Neuronal stem cell (in vitro differentiated cells): ENCODE measurements around the gene TCTN2.

Source experiments
- DNase-seq: peaks from one replicate; pipeline ENCODE4 v3.0.0-alpha.2; 2013; ENCODE audit warnings: low spot score
- H2AFZ ChIP-seq: one replicate; pipeline ENCODE4 v1.6.1; 2013; ENCODE audit warnings: mild to moderate bottlenecking, low read length, inconsistent platforms
- H2AK5ac ChIP-seq: 2 replicates; pipeline ENCODE4 v1.6.1; 2013; ENCODE audit warnings: low read depth, mild to moderate bottlenecking, inconsistent platforms, low read length, moderate library complexity, mixed read lengths
- H2BK120ac ChIP-seq: 2 replicates; pipeline ENCODE4 v1.6.1; 2013; ENCODE audit warnings: low read depth, mild to moderate bottlenecking, inconsistent platforms, low read length, moderate library complexity, mixed read lengths
- H2BK12ac ChIP-seq: one replicate; pipeline ENCODE4 v1.6.1; 2013; ENCODE audit warnings: low read length, inconsistent platforms
- H2BK15ac ChIP-seq: 2 replicates; pipeline ENCODE4 v1.6.1; 2013; ENCODE audit warnings: mild to moderate bottlenecking, low read length, inconsistent platforms, mixed read lengths
- H2BK5ac ChIP-seq: one replicate; pipeline ENCODE4 v1.6.1; 2013; ENCODE audit warnings: inconsistent platforms, mild to moderate bottlenecking, low read length, moderate library complexity
- H3K14ac ChIP-seq: one replicate; pipeline ENCODE4 v1.6.1; 2013; ENCODE audit warnings: low read length, inconsistent platforms
- H3K18ac ChIP-seq: 2 replicates; pipeline ENCODE4 v1.6.1; 2013; ENCODE audit warnings: low read length, inconsistent platforms
- H3K23ac ChIP-seq: 2 replicates; pipeline ENCODE4 v1.6.1; 2013; ENCODE audit warnings: low read depth, mild to moderate bottlenecking, mixed read lengths, low read length, inconsistent platforms; ENCODE audit not compliant: poor library complexity
- H3K27ac ChIP-seq: replicated peaks from 3 replicates; pipeline ENCODE4 v1.5.1; 2013; ENCODE audit warnings: low read length, inconsistent platforms
- H3K27me3 ChIP-seq, 3 experiments: 2 replicates each; pipeline ENCODE4 v1.6.1; 2013; ENCODE audit warnings: low read length in 3 of 3, mild to moderate bottlenecking in 2 of 3, inconsistent platforms in 1 of 3, low read depth in 1 of 3, mixed read lengths in 1 of 3, moderate library complexity in 1 of 3; ENCODE audit not compliant: control insufficient read depth in 3 of 3, insufficient read depth in 3 of 3
- H3K36me3 ChIP-seq, 2 donors: replicated peaks in 1 of 2; 2 replicates each; pipeline ENCODE4 v1.6.1; 2013; ENCODE audit warnings: low read length in 2 of 2; ENCODE audit not compliant: control insufficient read depth in 2 of 2, insufficient read depth in 2 of 2
- H3K4ac ChIP-seq: 2 replicates; pipeline ENCODE4 v1.6.1; 2013; ENCODE audit warnings: inconsistent platforms, mild to moderate bottlenecking, low read length, moderate library complexity
- H3K4me1 ChIP-seq, 2 donors: 1 replicate in 1 of 2; 2 replicates in 1 of 2; pipeline ENCODE4 v1.6.1; 2013; ENCODE audit warnings: low read length in 2 of 2, low read depth in 1 of 2; ENCODE audit not compliant: control insufficient read depth in 2 of 2, insufficient read depth in 1 of 2
- H3K4me2 ChIP-seq: one replicate; pipeline ENCODE4 v1.6.1; 2013; ENCODE audit warnings: mild to moderate bottlenecking, low read length, inconsistent platforms; ENCODE audit not compliant: insufficient read depth, poor library complexity, severe bottlenecking
- H3K4me3 ChIP-seq, 2 donors: 2 replicates each; pipeline ENCODE4 v1.5.1; 2013; ENCODE audit warnings: low read length in 2 of 2, mild to moderate bottlenecking in 2 of 2, inconsistent platforms in 1 of 2, moderate library complexity in 1 of 2
- H3K79me1 ChIP-seq: one replicate; pipeline ENCODE4 v1.6.1; 2013; ENCODE audit warnings: low read depth, mild to moderate bottlenecking, inconsistent platforms, low read length, moderate library complexity
- H3K9ac ChIP-seq: one replicate; pipeline ENCODE4 v1.6.1; 2013; ENCODE audit warnings: mild to moderate bottlenecking, low read depth, low read length, inconsistent platforms; ENCODE audit not compliant: poor library complexity
- H3K9me3 ChIP-seq, 2 donors: replicated peaks in 1 of 2; 2 replicates each; pipeline versions ENCODE3 to v1.6.1; 2013; ENCODE audit warnings: low read length in 2 of 2, mild to moderate bottlenecking in 2 of 2, inconsistent platforms in 1 of 2, low read depth in 1 of 2, mixed read lengths in 1 of 2, moderate library complexity in 1 of 2; ENCODE audit not compliant: control insufficient read depth in 2 of 2, insufficient read depth in 1 of 2
- H4K8ac ChIP-seq: one replicate; pipeline ENCODE4 v1.6.1; 2013; ENCODE audit warnings: low read depth, mild to moderate bottlenecking, inconsistent platforms, low read length, moderate library complexity
- H4K91ac ChIP-seq: one replicate; pipeline ENCODE4 v1.6.1; 2013; ENCODE audit warnings: low read length, low read depth, mild to moderate bottlenecking, inconsistent platforms; ENCODE audit not compliant: poor library complexity
- WGBS, 2 donors: extraction: QIAGEN DNeasy Blood & Tissue Kit; methylation state at CpG; one replicate each; pipeline ENCODE4 v1.1.7; 2013; ENCODE audit warnings: missing lambda C conversion rate in 2 of 2, mixed read lengths in 1 of 2; ENCODE audit not compliant: insufficient read length in 2 of 2, insufficient replicate concordance in 1 of 2; ENCODE audit errors: extremely low coverage in 2 of 2; 5-methylcytosine and 5-hydroxymethylcytosine counted together

The TCTN2 gene

GRCh38 chr12:123743002-123743401 is 72.1 kb downstream of the TCTN2 start:
- peaks cover 35 to 93% of the 10 kb centered on the region in 2 donors for H3K36me3 ChIP-seq
- DNase-seq: no peak
- WGBS, 2 donors: no CpG with 5 or more reads among the region's 10 CpGs

GRCh38 chr12:123744836-123745235 is 73.9 kb downstream of the TCTN2 start:
- H3K9ac ChIP-seq: no peak overlapping the region
- H3K79me1 ChIP-seq: peaks cover 3% of the 10 kb centered on the region
- no peak overlapping the region for H2BK5ac ChIP-seq
- H3K4me3 ChIP-seq: peak overlapping the region in 1 of 2 donors; percentile 14
- peak overlapping the region; percentile 38 for H3K23ac ChIP-seq
- H3K4me2 ChIP-seq: no peak overlapping the region
- no peak overlapping the region for H2BK15ac ChIP-seq
- no peak overlapping the region for H2BK120ac ChIP-seq
- H2AK5ac ChIP-seq: no peak overlapping the region
- H3K9me3 ChIP-seq: peaks cover 0 to 3% of the 10 kb centered on the region in 2 donors
- no peaks in the 10 kb centered on the region for H3K27me3 ChIP-seq
- WGBS, 2 donors: no CpG with 5 or more reads among the region's 12 CpGs
- DNase-seq: no peak
- H3K27ac ChIP-seq: no peak overlapping the region
- H4K91ac ChIP-seq: no peak overlapping the region
- no peaks in the 10 kb centered on the region for H3K4me1 ChIP-seq
- peaks cover 38 to 94% of the 10 kb centered on the region in 2 donors for H3K36me3 ChIP-seq
- H3K14ac ChIP-seq: no peak overlapping the region
- H4K8ac ChIP-seq: no peak overlapping the region
- no peak overlapping the region for H3K4ac ChIP-seq
- no peak overlapping the region for H2AFZ ChIP-seq
- no peak overlapping the region for H2BK12ac ChIP-seq
- H3K18ac ChIP-seq: no peak overlapping the region

More at GRCh38 chr12:123743002-123743401, 72.1 kb downstream of the TCTN2 start:
- H3K9ac ChIP-seq: no peak overlapping the region
- H2AK5ac ChIP-seq: no peak overlapping the region
- no peak overlapping the region for H4K8ac ChIP-seq
- no peak overlapping the region for H2BK120ac ChIP-seq
- no peaks in the 10 kb centered on the region for H3K4me1 ChIP-seq
- no peak overlapping the region for H2BK12ac ChIP-seq
- no peak overlapping the region for H3K27ac ChIP-seq
- H3K4ac ChIP-seq: no peak overlapping the region
- H3K4me2 ChIP-seq: no peak overlapping the region
- H4K91ac ChIP-seq: no peak overlapping the region
- H3K23ac ChIP-seq: no peak overlapping the region
- peaks cover 0 to 4% of the 10 kb centered on the region in 2 donors for H3K9me3 ChIP-seq
- no peaks in the 10 kb centered on the region for H3K27me3 ChIP-seq
- H3K79me1 ChIP-seq: peaks cover 3% of the 10 kb centered on the region
- no peak overlapping the region for H3K4me3 ChIP-seq
- no peak overlapping the region for H3K18ac ChIP-seq
- H3K14ac ChIP-seq: no peak overlapping the region
- H2AFZ ChIP-seq: no peak overlapping the region
- no peak overlapping the region for H2BK15ac ChIP-seq
- H2BK5ac ChIP-seq: no peak overlapping the region

GRCh38 chr12:123747309-123747708 is 76.4 kb downstream of the TCTN2 start:
- Histone ChIP-seq H2BK15ac (no peak overlapping the region), H3K14ac (no peak overlapping the region), H3K4me1 (no peaks in the 10 kb centered on the region), H2BK5ac (no peak overlapping the region), H3K79me1 (peaks cover 3% of the 10 kb centered on the region), H3K4me2 (no peak overlapping the region), H3K27me3 (no peaks in the 10 kb centered on the region), H3K18ac (no peak overlapping the region), H3K9ac (peak overlapping the region; percentile 74), H2BK120ac (no peak overlapping the region), H3K9me3 (peaks cover 0 to 3% of the 10 kb centered on the region in 2 donors), H3K23ac (no peak overlapping the region), H2AK5ac (no peak overlapping the region), H2AFZ (no peak overlapping the region), H2BK12ac (no peak overlapping the region), H3K27ac (no peak overlapping the region), H3K36me3 (peaks cover 39 to 92% of the 10 kb centered on the region in 2 donors), H4K91ac (no peak overlapping the region), H3K4me3 (no peak overlapping the region), H3K4ac (no peak overlapping the region), H4K8ac (no peak overlapping the region)
- DNase-seq: no peak
- WGBS, 2 donors: no CpG with 5 or more reads among the region's 5 CpGs

- Histone ChIP-seq H3K4me3 (no peak overlapping the region), H3K4me1 (no peaks in the 10 kb centered on the region)
- no CpG with 5 or more reads among the region's 6 CpGs for WGBS, 2 donors
These were observed 77.2 kb downstream of the TCTN2 start for GRCh38 chr12:123748161-123748560.

More at GRCh38 chr12:123748161-123748560, 77.2 kb downstream of the TCTN2 start:
- no peak overlapping the region for H3K4me2 ChIP-seq
- H2BK120ac ChIP-seq: no peak overlapping the region
- no peak overlapping the region for H2AK5ac ChIP-seq
- no peak overlapping the region for H2BK15ac ChIP-seq
- H3K9me3 ChIP-seq: peaks cover 0 to 3% of the 10 kb centered on the region in 2 donors
- no peak overlapping the region for H2AFZ ChIP-seq
- no peak overlapping the region for H3K14ac ChIP-seq
- no peak for DNase-seq
- no peak overlapping the region for H3K18ac ChIP-seq
- H3K4ac ChIP-seq: no peak overlapping the region
- no peaks in the 10 kb centered on the region for H3K27me3 ChIP-seq
- H3K9ac ChIP-seq: no peak overlapping the region
- peaks cover 36 to 93% of the 10 kb centered on the region in 2 donors for H3K36me3 ChIP-seq
- H3K23ac ChIP-seq: no peak overlapping the region
- H3K79me1 ChIP-seq: peaks cover 3% of the 10 kb centered on the region
- H4K8ac ChIP-seq: no peak overlapping the region
- H3K27ac ChIP-seq: no peak overlapping the region
- no peak overlapping the region for H2BK12ac ChIP-seq
- H2BK5ac ChIP-seq: no peak overlapping the region
- no peak overlapping the region for H4K91ac ChIP-seq
